Hepatocyte (in vitro differentiated cells): Measurements from ENCODE around the gene ARHGAP18. TPM values are rescaled to one million over a fixed set of nuclear protein-coding genes. Genes with fewer than 3 reads are reported as not detected.

Experiments used
- DNase-seq: peaks from one replicate; pipeline ENCODE4 v3.0.0-alpha.2; 2016; ENCODE audit warnings: low spot score
- H2AFZ ChIP-seq: fragments of 200-600 bp; sonication (generic); 2 replicates; pipeline ENCODE4 v1.6.0; 2016; ENCODE audit warnings: antibody characterized with exemption, mild to moderate bottlenecking
- H3K27ac ChIP-seq: fragments of 200-600 bp; sonication (generic); 2 replicates; pipeline ENCODE4 v1.5.1; 2016; ENCODE audit warnings: mild to moderate bottlenecking
- H3K27me3 ChIP-seq: fragments of 200-600 bp; sonication (generic); 2 replicates; pipeline ENCODE4 v1.6.1; 2016
- H3K36me3 ChIP-seq: fragments of 200-600 bp; sonication (generic); replicated peaks from 2 replicates; pipeline ENCODE4 v1.5.1; 2016; ENCODE audit warnings: low read depth; ENCODE audit not compliant: insufficient read depth
- H3K4me1 ChIP-seq: fragments of 200-600 bp; sonication (generic); 2 replicates; pipeline ENCODE4 v1.5.1; 2016; ENCODE audit warnings: mild to moderate bottlenecking, moderate library complexity; ENCODE audit not compliant: insufficient read depth
- H3K4me2 ChIP-seq: fragments of 200-600 bp; sonication (generic); 2 replicates; pipeline ENCODE4 v1.6.0; 2016
- H3K4me3 ChIP-seq: fragments of 200-600 bp; sonication (generic); 2 replicates; pipeline ENCODE4 v1.5.1; 2016; ENCODE audit warnings: mild to moderate bottlenecking
- H3K79me2 ChIP-seq: fragments of 200-600 bp; sonication (generic); 2 replicates; pipeline ENCODE4 v1.6.0; 2017; ENCODE audit warnings: mild to moderate bottlenecking
- H3K9me2 ChIP-seq: fragments of 200-600 bp; sonication (generic); replicated peaks from 2 replicates; pipeline ENCODE4 v1.6.0; 2017; ENCODE audit warnings: mild to moderate bottlenecking; ENCODE audit not compliant: insufficient read depth
- H3K9me3 ChIP-seq: fragments of 200-600 bp; sonication (generic); 2 replicates; pipeline ENCODE4 v1.5.1; 2016; ENCODE audit warnings: low read depth, mild to moderate bottlenecking
- H4K20me1 ChIP-seq: fragments of 200-600 bp; sonication (generic); 2 replicates; pipeline ENCODE4 v1.6.0; 2016; ENCODE audit warnings: mild to moderate bottlenecking; ENCODE audit not compliant: insufficient read depth, poor library complexity, severe bottlenecking
- CTCF ChIP-seq: fragments of 200-600 bp; sonication (generic); IDR thresholded peaks from 2 replicates; pipeline ENCODE4 v1.5.1; 2016; ENCODE audit warnings: antibody characterized with exemption, mild to moderate bottlenecking; ENCODE audit not compliant: poor library complexity
- EZH2 ChIP-seq: fragments of 200-600 bp; sonication (generic); IDR thresholded peaks from 2 replicates; pipeline ENCODE4 v1.6.1; 2016; ENCODE audit warnings: antibody characterized with exemption, mild to moderate bottlenecking, borderline replicate concordance
- EZH2phosphoT487 ChIP-seq: fragments of 200-600 bp; sonication (generic); IDR thresholded peaks from one replicate; pipeline ENCODE4 v1.6.1; 2018; ENCODE audit warnings: antibody characterized with exemption, mild to moderate bottlenecking, low read depth, moderate library complexity; ENCODE audit not compliant: unreplicated experiment, severe bottlenecking
- WGBS: methylation state at CpG from one replicate; pipeline ENCODE4 v1.1.6; 2016; ENCODE audit warnings: low lambda C conversion rate; ENCODE audit errors: missing lambda C conversion rate; 5-methylcytosine and 5-hydroxymethylcytosine counted together
- polyA plus RNA-seq: library from polyadenylated mRNA; unstranded; fragments of >200 nt; fragmentation: Nextera tagmentation; extraction: Ambion mirVana; gene quantifications from 2 replicates; pipeline ENCODE4 v1.2.1, GENCODE V29; 2016
- total RNA-seq: library from RNA; depleted of rRNA; stranded (reverse); fragments of >200 nt; gene quantifications from 2 replicates; pipeline ENCODE4 v1.2.3, GENCODE V29; 2014

The ARHGAP18 gene
- total and polyA plus RNA-seq, 2 experiments from 2014 or later = 14.7 to 34.8 TPM

- H4K20me1 ChIP-seq = no peaks in the 10 kb centered on the region
- peak overlapping the region; percentile 90 for H3K4me2 ChIP-seq
- peak overlapping the region; percentile 31 for H3K4me3 ChIP-seq
- WGBS = 28% methylated on average over 14 of the region's 14 CpGs
- TF ChIP-seq CTCF (no peak), EZH2phosphoT487 (no peak), EZH2 (no peak)
- no peak for DNase-seq
- no peaks in the 10 kb centered on the region for H3K27me3 ChIP-seq
- peak overlapping the region; percentile 71 for H2AFZ ChIP-seq
- H3K4me1 ChIP-seq = no peaks in the 10 kb centered on the region
- no peaks in the 10 kb centered on the region for H3K9me3 ChIP-seq
- H3K79me2 ChIP-seq = peaks cover 31% of the 10 kb centered on the region
- H3K9me2 ChIP-seq = no peaks in the 10 kb centered on the region
- H3K36me3 ChIP-seq = no peaks in the 10 kb centered on the region
- peak overlapping the region; percentile 43 for H3K27ac ChIP-seq
Observed at GRCh38 chr6:129710450-129711270, 683 bp upstream of the ARHGAP18 start.

GRCh38 chr6:129709196-129709768 is 695 bp downstream of the ARHGAP18 start:
- Histone ChIP-seq H3K4me2 (peak overlapping the region; percentile 90), H3K9me3 (no peaks in the 10 kb centered on the region), H3K9me2 (no peaks in the 10 kb centered on the region), H3K4me1 (no peaks in the 10 kb centered on the region), H2AFZ (peak overlapping the region; percentile 71), H3K4me3 (peak overlapping the region; percentile 65), H4K20me1 (no peaks in the 10 kb centered on the region), H3K36me3 (no peaks in the 10 kb centered on the region), H3K27me3 (no peaks in the 10 kb centered on the region), H3K79me2 (peaks cover 45% of the 10 kb centered on the region), H3K27ac (peak overlapping the region; percentile 87)
- no peak for TF ChIP-seq CTCF
- TF ChIP-seq EZH2phosphoT487 = no peak
- TF ChIP-seq EZH2 = no peak
- DNase-seq = peak; percentile 33
- 26% methylated on average over 2 of the region's 2 CpGs for WGBS

GRCh38 chr6:129708496-129709195 is 1.3 kb downstream of the ARHGAP18 start:
- WGBS = 55% methylated on average over 4 of the region's 4 CpGs
- TF ChIP-seq EZH2phosphoT487 = no peak
- no peak for TF ChIP-seq CTCF
- TF ChIP-seq EZH2 = no peak
- no peaks in the 10 kb centered on the region for H3K9me3 ChIP-seq
- H4K20me1 ChIP-seq = no peaks in the 10 kb centered on the region
- peak overlapping the region; percentile 65 for H3K4me3 ChIP-seq
- peak overlapping the region; percentile 90 for H3K4me2 ChIP-seq
- no peaks in the 10 kb centered on the region for H3K27me3 ChIP-seq
- H2AFZ ChIP-seq = no peak overlapping the region
- DNase-seq = no peak
- H3K9me2 ChIP-seq = no peaks in the 10 kb centered on the region
- H3K27ac ChIP-seq = peak overlapping the region; percentile 87
- no peaks in the 10 kb centered on the region for H3K36me3 ChIP-seq
- peaks cover 51% of the 10 kb centered on the region for H3K79me2 ChIP-seq
- no peaks in the 10 kb centered on the region for H3K4me1 ChIP-seq
